ENCODE data around the gene CREB1.

Gene CREB1

DNA sequence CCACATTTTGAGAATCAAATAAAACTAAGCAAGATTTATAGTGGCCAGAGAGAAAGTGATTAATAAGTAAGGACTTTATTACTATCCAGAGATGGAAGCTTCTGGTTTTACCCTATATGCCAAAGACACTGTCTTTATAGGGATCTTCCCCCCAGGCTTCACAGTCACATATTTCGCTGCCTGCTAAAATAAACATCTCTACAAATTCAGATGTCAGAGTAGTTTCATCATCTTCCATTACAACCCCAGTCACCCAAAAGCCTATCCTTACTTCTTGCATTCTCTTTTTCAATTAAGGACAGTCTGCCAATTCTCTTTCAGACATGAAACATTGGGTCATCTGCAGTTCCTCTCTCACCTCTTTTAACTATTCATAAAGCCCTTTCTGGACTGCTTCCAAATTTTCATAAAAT lies 28.3 kb downstream of the CREB1 start:
- Histone ChIP-seq H3K27me3 (ENCODE audit: insufficient read depth, low read length) (no peaks in the 10 kb centered on the region), H3K27ac (ENCODE audit: low read length) (no peak overlapping the region), H3K9me3 (ENCODE audit: insufficient read depth, low read depth, low read length) (no peaks in the 10 kb centered on the region), H3K36me3 (ENCODE audit: insufficient read depth, low read depth, low read length) (peaks cover 83% of the 10 kb centered on the region), H3K9ac (ENCODE audit: low read depth, low read length) (no peak overlapping the region), H3K4me3 (ENCODE audit: low read length) (no peak overlapping the region), H3K4me1 (ENCODE audit: insufficient read depth, low read length) (no peaks in the 10 kb centered on the region)

DNA sequence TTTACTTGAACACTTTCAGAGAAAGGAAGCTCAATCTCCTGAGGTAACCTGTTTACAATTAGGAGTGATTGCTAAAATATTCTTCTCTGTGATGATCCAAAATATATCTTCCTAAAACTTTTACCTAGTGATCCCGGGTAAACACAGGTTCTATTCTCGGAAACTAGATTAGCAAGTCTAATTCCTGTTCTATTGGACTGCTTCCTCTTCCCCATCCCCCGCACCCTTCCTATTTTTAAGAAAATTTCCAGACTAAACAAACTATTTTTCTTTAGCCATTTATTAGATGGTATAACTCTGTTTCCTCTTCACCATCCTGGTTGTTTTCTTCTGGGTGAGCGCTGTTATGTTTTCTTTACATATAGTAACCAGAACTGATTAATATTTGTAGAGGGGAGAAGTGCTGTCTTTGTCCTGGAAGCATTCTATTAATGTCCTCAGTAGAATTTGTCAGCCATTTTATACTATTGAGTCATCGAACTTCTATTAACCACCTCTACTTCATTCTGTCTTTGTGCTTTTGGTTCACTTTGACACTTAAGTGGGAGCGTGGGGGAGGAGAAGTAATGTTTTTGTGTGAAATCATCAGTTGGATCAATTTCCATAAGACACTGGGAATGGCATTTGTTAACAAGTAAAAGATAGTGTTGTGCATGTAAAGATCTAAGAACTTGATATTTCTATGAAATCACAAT lies 31.8 kb downstream of the CREB1 start:
- Histone ChIP-seq H3K36me3 (ENCODE audit: insufficient read depth, low read depth, low read length) (peaks cover 89% of the 10 kb centered on the region), H3K9ac (ENCODE audit: low read depth, low read length) (no peak overlapping the region), H3K4me3 (ENCODE audit: low read length) (no peak overlapping the region), H3K9me3 (ENCODE audit: insufficient read depth, low read depth, low read length) (no peaks in the 10 kb centered on the region), H3K4me1 (ENCODE audit: insufficient read depth, low read length) (no peaks in the 10 kb centered on the region), H3K27me3 (ENCODE audit: insufficient read depth, low read length) (no peaks in the 10 kb centered on the region), H3K27ac (ENCODE audit: low read length) (no peak overlapping the region)

DNA sequence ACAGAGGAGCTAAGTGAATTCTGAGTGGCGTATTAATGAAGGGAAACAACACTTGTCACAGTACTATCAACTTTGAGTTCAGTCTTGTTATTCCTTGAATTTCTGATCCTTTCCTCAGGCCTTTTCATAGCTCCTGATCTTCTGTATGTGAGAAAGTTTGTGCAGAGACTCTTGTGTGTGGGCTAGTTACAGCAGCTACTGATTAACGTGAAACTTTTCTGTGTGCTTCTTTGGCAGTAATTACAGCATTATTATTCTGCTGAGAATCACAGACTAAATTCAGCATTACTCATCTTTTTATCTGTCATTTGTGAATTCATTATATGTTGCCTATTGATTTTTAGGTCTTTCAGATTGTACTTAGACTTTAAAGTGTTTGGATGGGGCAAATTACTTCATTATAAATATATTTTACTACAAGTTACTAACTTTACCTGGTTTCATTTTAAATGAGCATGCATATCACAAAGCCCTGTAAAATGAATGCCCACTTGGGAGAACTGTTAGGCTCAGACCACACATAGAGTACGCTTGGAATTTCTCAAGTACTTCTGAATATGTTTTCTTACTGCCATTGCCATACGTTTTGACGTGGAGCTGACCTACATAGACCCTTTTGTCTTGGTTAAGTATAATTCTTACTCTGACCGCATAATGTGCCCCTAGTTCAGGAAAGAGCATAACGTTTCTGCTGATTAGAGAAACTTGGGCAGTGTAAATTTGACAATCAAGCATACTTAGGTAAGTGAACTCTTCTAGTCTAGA lies 36.2 kb downstream of the CREB1 start:
- no peak overlapping the region for H3K27ac ChIP-seq (ENCODE audit: low read length)
- no peak overlapping the region for H3K9ac ChIP-seq (ENCODE audit: low read depth, low read length)
- H3K4me1 ChIP-seq (ENCODE audit: insufficient read depth, low read length): no peaks in the 10 kb centered on the region
- no peak overlapping the region for H3K4me3 ChIP-seq (ENCODE audit: low read length)
- H3K9me3 ChIP-seq (ENCODE audit: insufficient read depth, low read depth, low read length): no peaks in the 10 kb centered on the region
- peaks cover 88% of the 10 kb centered on the region for H3K36me3 ChIP-seq (ENCODE audit: insufficient read depth, low read depth, low read length)
- H3K27me3 ChIP-seq (ENCODE audit: insufficient read depth, low read length): no peaks in the 10 kb centered on the region

DNA sequence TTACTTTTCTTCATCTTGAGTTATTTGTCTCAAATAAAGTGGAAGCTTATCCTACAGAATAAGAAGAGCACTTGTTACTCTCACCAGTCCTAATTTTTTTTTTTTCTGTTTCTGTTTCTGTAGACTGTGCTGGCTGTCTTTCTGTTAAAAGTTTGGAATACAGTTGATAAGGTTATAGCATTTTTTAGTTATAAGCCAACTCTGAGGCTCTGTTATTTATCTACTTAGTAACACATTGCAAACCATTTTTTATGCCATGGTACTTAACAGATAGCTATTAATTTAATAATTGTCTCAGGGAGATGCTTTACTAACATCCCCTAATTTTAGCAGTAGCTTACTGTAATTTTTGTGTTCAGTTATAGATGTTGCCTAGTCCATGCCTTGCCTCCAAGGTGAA lies 37.9 kb downstream of the CREB1 start:
- H3K9ac ChIP-seq (ENCODE audit: low read depth, low read length): no peak overlapping the region
- peaks cover 88% of the 10 kb centered on the region for H3K36me3 ChIP-seq (ENCODE audit: insufficient read depth, low read depth, low read length)
- no peaks in the 10 kb centered on the region for H3K27me3 ChIP-seq (ENCODE audit: insufficient read depth, low read length)
- no peak overlapping the region for H3K4me3 ChIP-seq (ENCODE audit: low read length)
- H3K27ac ChIP-seq (ENCODE audit: low read length): no peak overlapping the region
- no peaks in the 10 kb centered on the region for H3K9me3 ChIP-seq (ENCODE audit: insufficient read depth, low read depth, low read length)
- no peaks in the 10 kb centered on the region for H3K4me1 ChIP-seq (ENCODE audit: insufficient read depth, low read length)

DNA sequence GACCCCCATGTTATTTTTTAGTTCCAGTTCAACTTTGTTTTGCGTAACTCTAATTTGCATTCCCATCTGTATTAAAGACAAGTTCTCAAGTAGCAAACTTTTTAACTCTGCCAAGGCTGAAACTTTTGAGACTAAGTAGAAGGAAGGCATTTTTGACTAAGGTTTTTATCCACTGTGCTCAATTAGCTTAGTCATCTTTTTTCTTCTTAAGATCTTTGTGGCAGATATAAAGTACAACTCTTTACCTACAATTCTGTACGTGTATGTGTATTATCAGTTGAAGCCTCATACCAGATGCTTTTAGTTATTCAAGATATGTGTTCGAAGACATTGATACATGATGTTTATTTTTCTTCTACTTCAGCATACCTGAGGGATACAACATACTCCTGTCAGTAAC lies 41.6 kb downstream of the CREB1 start:
- Histone ChIP-seq H3K4me3 (ENCODE audit: low read length) (no peak overlapping the region), H3K9ac (ENCODE audit: low read depth, low read length) (no peak overlapping the region), H3K9me3 (ENCODE audit: insufficient read depth, low read depth, low read length) (no peaks in the 10 kb centered on the region), H3K27ac (ENCODE audit: low read length) (no peak overlapping the region), H3K27me3 (ENCODE audit: insufficient read depth, low read length) (no peaks in the 10 kb centered on the region), H3K36me3 (ENCODE audit: insufficient read depth, low read depth, low read length) (peaks cover 94% of the 10 kb centered on the region), H3K4me1 (ENCODE audit: insufficient read depth, low read length) (no peaks in the 10 kb centered on the region)

DNA sequence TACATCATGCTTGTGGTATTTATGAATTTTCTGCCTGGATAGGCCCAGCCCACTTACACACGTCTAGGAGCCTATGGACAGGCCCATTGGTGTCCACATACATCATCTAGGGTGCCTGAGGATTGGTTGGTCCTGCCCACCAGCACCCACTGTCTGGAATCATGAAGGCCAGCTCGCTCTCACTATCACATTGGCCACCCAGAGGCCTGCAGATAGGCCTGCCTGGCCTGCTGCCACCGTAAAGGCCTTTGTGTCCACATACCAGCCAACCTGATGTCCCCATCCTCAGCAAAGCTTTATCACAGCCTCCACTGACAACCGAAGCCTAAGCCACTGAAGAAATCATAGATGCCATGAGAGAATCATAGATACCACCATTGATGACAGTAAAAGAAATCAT lies 55.2 kb downstream of the CREB1 start:
- no peaks in the 10 kb centered on the region for H3K4me1 ChIP-seq (ENCODE audit: insufficient read depth, low read length)
- H3K36me3 ChIP-seq (ENCODE audit: insufficient read depth, low read depth, low read length): peaks cover 94% of the 10 kb centered on the region
- H3K9me3 ChIP-seq (ENCODE audit: insufficient read depth, low read depth, low read length): no peaks in the 10 kb centered on the region
- H3K27ac ChIP-seq (ENCODE audit: low read length): no peak overlapping the region
- no peak overlapping the region for H3K9ac ChIP-seq (ENCODE audit: low read depth, low read length)
- no peaks in the 10 kb centered on the region for H3K27me3 ChIP-seq (ENCODE audit: insufficient read depth, low read length)
- H3K4me3 ChIP-seq (ENCODE audit: low read length): no peak overlapping the region

DNA sequence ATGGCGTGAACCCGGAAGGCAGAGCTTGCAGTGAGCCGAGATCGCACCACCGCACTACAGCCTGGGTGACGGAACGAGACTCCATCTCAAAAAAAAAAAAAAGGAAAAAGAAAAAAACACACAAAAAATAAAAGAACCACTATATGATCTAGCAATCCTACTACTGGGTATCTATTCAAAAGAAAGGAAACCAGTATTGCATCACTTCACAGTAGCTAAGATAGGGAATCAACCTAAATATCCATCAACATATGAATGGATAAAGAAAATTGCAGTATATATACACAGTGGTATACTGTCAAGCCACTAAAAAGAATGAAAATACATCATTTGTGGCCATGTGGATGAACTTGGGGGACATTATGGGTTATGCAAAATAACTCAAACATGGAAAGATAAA lies 57.5 kb downstream of the CREB1 start:
- Histone ChIP-seq H3K27me3 (ENCODE audit: insufficient read depth, low read length) (no peaks in the 10 kb centered on the region), H3K36me3 (ENCODE audit: insufficient read depth, low read depth, low read length) (peaks cover 92% of the 10 kb centered on the region), H3K27ac (ENCODE audit: low read length) (no peak overlapping the region), H3K9me3 (ENCODE audit: insufficient read depth, low read depth, low read length) (no peaks in the 10 kb centered on the region), H3K4me1 (ENCODE audit: insufficient read depth, low read length) (no peaks in the 10 kb centered on the region), H3K9ac (ENCODE audit: low read depth, low read length) (no peak overlapping the region), H3K4me3 (ENCODE audit: low read length) (no peak overlapping the region)

DNA sequence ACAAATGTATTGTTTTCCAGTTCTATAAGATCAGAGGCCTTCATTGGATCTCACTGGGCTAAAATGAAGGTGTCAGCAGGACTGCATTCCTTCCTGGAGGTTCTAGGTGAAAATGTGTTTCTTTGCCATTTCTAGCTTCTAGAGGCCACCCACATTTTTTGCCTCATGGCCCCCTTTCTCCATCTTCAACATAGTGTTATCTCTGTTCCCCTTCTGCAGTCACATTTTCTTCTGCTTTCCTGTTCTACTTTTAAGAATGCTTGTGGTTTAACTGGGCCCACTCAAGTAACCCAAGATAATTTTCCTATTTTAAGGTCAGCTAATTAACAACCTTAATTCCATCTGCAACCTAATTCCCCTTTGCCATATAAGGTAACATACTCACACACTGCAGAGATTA lies 59.4 kb downstream of the CREB1 start:
- Histone ChIP-seq H3K27me3 (ENCODE audit: insufficient read depth, low read length) (no peaks in the 10 kb centered on the region), H3K36me3 (ENCODE audit: insufficient read depth, low read depth, low read length) (peaks cover 93% of the 10 kb centered on the region), H3K4me3 (ENCODE audit: low read length) (no peak overlapping the region), H3K9ac (ENCODE audit: low read depth, low read length) (no peak overlapping the region), H3K9me3 (ENCODE audit: insufficient read depth, low read depth, low read length) (no peaks in the 10 kb centered on the region), H3K27ac (ENCODE audit: low read length) (no peak overlapping the region), H3K4me1 (ENCODE audit: insufficient read depth, low read length) (no peaks in the 10 kb centered on the region)

DNA sequence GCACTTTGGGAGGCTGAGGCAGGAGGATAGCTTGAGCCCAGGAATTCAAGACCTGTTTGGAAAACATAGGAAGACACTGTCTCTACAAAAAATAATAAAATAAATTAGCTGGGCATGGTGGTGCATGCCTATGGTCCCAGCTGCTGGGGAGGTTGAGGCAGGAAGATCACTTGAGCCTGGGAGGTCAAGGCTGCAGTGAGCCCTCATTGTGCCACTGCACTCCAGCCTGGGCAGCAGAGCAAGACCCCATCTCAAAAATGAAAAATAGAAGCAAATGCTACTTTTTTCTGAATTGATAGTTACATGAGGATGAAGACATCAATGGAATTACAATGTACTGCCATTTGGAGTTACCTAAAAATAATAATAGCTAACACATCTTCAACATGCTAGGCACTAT lies 63.5 kb downstream of the CREB1 start:
- Histone ChIP-seq H3K36me3 (ENCODE audit: insufficient read depth, low read depth, low read length) (peaks cover 93% of the 10 kb centered on the region), H3K4me1 (ENCODE audit: insufficient read depth, low read length) (no peaks in the 10 kb centered on the region), H3K27ac (ENCODE audit: low read length) (no peak overlapping the region), H3K9ac (ENCODE audit: low read depth, low read length) (no peak overlapping the region), H3K27me3 (ENCODE audit: insufficient read depth, low read length) (no peaks in the 10 kb centered on the region), H3K4me3 (ENCODE audit: low read length) (no peak overlapping the region), H3K9me3 (ENCODE audit: insufficient read depth, low read depth, low read length) (no peaks in the 10 kb centered on the region)

DNA sequence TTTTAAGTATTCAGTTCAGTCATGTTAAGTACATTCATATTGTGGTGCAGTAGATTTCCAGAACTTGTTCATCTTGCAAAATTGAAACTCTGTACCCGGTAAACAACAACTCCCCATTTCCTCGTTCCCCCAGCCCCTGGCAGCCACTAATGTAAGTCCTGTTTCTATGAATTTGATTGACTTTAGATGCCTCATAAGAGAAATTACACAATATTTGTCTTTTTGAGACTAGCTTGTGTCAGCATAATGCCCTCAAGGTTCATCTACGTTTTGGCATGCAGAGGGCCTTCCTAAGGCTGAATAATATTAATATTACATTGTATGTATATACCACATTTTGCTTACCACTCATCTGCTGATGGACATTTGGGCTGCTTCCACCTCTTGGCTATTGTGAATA lies 64.5 kb downstream of the CREB1 start:
- H3K27me3 ChIP-seq (ENCODE audit: insufficient read depth, low read length): no peaks in the 10 kb centered on the region
- H3K4me3 ChIP-seq (ENCODE audit: low read length): no peak overlapping the region
- H3K9ac ChIP-seq (ENCODE audit: low read depth, low read length): no peak overlapping the region
- peaks cover 90% of the 10 kb centered on the region for H3K36me3 ChIP-seq (ENCODE audit: insufficient read depth, low read depth, low read length)
- no peak overlapping the region for H3K27ac ChIP-seq (ENCODE audit: low read length)
- no peaks in the 10 kb centered on the region for H3K9me3 ChIP-seq (ENCODE audit: insufficient read depth, low read depth, low read length)
- H3K4me1 ChIP-seq (ENCODE audit: insufficient read depth, low read length): no peaks in the 10 kb centered on the region

DNA sequence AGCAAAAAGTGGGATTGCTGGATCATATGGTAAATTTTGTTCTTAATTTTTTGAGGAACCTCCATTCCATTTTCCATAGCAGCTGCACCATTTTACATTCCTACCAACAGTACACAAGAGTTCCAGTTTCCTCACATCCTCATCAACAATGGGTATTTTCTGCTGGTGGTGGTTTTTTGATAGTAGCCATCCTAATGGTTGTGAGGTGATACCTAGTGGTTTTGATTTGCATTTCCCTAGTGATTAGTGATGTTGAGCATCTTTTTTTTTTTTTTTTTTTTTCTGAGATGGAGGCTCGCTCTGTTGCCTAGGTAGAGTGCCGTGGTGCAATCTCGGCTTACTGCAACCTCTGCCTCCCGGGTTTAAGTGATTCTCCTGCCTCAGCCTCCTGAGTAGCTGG lies 65.0 kb downstream of the CREB1 start:
- Histone ChIP-seq H3K4me3 (ENCODE audit: low read length) (no peak overlapping the region), H3K27ac (ENCODE audit: low read length) (no peak overlapping the region), H3K9ac (ENCODE audit: low read depth, low read length) (no peak overlapping the region), H3K27me3 (ENCODE audit: insufficient read depth, low read length) (no peaks in the 10 kb centered on the region), H3K36me3 (ENCODE audit: insufficient read depth, low read depth, low read length) (peaks cover 85% of the 10 kb centered on the region), H3K9me3 (ENCODE audit: insufficient read depth, low read depth, low read length) (no peaks in the 10 kb centered on the region), H3K4me1 (ENCODE audit: insufficient read depth, low read length) (no peaks in the 10 kb centered on the region)

DNA sequence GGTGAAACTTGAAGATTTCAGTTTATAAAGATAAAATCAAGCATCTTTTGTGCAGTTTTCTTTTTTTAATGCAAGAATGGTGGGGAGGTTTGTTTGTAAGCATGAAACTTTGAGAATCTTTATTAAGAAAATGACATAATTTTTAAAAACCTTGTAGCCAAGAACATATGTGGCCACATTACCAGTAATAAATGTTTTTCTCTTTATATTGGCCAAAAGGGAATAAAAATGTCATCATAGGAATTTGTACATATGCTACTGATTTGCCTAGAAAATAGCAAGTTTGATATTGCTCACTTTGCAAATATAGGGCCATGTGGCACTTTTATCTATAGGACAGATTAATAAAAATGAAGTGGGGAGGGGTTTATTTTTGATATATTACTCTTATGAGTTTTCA lies 69.9 kb downstream of the CREB1 start:
- Histone ChIP-seq H3K27me3 (ENCODE audit: insufficient read depth, low read length) (no peaks in the 10 kb centered on the region), H3K9me3 (ENCODE audit: insufficient read depth, low read depth, low read length) (no peaks in the 10 kb centered on the region), H3K4me3 (ENCODE audit: low read length) (no peak overlapping the region), H3K27ac (ENCODE audit: low read length) (no peak overlapping the region), H3K9ac (ENCODE audit: low read depth, low read length) (no peak overlapping the region), H3K4me1 (ENCODE audit: insufficient read depth, low read length) (no peaks in the 10 kb centered on the region), H3K36me3 (ENCODE audit: insufficient read depth, low read depth, low read length) (peaks cover 46% of the 10 kb centered on the region)
